HG02870 (cell line): Measurements from ENCODE around the gene SNED1.

Source experiments
- ATAC-seq: cut with Tn5 transposase; IDR thresholded peaks from one replicate; pipeline ENCODE4 v1.9.1; 2021; ENCODE audit warnings: mild to moderate bottlenecking, moderate library complexity; ENCODE audit not compliant: unreplicated experiment

The SNED1 gene

DNA sequence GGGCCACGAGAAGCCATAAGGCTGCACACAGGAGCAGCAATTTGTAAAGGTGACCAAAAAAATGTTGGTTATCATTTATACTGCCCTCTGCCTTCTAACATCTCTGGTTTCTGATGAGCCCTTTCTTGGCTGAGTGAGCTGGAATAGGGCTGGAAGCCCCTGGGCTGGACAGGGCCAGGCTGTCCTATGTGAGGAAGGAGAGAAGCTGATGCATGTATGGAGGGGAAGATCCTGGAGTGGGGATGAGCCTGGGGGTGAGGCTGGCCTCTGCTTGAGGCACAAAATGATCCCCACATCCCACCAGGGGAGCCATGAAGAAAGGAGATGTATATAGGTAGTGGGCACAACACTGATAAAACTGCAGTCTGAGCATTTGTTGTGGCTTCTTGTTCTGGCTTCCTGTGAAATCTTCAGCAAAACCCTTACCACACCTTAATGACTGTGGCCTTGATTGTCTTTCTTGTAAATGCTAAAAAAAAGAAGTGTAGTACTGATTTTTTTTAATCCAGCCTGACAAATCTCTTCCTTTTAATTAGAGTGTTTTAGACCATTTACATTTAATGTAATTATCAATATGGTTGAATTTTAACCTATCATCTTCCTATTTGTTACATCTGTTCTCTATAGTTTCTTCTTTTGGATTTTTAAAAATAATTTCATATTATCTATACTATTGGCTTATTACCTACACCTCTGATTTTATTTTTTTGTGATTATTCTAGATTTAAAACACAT, 5.6 kb downstream of the SNED1 start:
- ATAC-seq, result no peak

DNA sequence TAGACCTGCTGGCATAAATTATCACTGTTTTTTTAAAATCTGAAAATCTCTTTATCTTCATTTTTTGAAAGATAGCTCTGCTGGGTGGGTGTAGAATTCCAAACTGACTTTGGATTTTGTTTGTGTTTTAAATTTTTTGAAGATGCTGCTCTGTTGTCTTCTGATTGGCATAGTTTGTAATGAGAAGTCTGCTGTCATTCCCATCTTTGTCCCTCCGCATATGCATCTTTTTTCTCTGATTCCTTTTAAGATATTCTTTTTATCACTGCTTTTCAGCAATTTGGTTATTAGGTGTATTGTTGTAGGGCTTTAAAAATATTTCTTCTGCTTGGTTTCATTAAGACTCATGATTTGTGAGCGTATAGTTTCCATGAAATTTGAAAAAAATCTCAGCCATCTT, 7.2 kb downstream of the SNED1 start:
- no peak for ATAC-seq

DNA sequence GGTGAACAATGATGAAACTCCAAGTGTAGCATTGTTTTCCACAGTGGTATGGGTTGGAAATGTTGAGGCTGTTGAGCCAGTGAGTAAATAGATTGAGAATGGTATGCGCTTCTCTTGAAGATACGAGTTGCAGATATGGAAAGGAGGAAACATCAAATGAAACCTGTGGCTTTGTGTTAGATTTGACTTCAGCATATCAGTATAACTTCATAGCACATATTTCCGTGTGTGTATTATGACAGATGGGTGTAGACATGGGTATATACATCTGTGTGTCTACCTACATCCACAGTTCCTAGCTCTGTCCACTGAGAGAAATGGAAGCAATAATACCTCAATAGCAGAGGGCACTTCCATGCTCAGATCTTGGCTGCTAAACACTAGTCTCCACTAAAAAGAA, 8.0 kb downstream of the SNED1 start:
- ATAC-seq, result no peak

DNA sequence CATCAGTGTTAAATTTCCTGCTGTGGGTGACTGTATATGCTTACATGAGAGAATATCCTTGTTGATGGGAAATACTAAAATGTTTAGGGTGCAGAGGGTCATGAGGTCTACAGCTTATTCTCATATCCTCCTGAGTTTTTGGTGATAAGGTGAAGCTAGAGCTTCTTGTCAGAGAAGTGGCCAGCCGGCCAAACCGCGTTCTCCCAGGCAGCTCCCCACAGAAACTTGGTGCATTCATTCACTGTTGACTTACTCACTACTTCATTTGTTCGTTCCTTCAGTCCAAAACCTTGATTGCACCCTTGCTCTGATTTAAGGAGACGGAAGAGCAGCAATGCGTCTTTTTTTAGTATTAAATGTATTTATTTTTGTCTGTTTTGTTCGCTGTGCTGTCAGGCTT, 8.7 kb downstream of the SNED1 start:
- ATAC-seq, result no peak

DNA sequence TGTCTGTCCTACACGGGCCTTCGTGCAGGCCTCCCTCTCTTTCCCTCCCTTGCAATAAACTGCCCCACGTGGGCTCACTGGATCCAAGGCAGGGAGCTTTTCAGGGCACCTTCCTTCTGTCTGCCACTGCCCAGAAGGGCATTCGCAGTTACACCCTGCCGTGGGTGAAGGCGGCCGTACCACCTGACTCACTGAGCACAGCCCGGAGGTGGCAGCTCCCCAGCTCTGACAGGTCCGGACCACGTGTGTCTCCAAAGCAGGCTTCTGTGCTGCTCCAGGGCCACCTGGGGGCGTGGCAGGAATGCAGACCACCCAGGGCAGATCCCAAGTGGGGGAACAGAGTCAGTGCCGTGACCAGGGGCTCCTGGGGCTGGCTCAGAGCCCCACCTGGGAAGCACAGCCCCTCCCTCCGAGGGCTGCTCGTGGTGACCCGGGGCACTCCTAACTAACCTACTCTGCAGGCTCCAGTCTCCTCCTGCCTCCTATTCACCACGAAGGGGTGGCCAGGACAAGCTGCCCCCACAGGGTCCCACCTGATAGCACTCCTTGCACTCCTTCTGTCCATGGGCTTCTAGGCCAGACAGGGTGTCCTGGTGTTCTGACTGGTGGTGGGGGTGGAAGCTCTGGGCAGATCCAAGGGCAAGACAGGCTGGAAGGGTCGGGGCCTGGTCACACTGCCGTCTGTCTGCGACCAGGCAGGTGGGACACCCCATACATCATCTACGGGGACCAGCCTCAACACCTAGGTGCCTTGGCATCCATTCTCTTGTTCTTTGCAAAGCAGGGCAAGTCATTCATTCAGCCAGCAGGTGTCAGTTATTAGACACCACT, 9.7 kb downstream of the SNED1 start:
- ATAC-seq, result no peak

DNA sequence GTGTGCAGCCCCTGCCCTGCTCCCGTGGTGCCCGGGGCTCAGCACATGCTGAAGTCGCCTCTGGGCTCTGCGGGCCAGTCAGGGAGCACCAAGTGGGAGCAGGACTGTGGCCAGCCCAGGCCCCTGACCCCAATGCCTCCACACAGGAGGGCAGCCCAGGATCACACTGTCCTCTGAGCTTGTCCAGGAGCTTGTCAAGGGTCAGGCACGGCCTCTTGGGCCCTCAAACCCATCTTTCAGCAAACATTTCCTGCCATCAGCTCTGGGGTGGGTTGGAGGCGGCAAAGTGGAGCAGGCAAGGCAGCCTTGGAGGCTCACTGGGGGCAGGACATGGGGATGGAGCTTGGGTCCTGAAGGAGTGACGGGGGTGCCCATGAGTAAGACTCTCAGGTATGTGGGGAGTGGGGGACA, 10.3 kb downstream of the SNED1 start:
- ATAC-seq, result no peak

DNA sequence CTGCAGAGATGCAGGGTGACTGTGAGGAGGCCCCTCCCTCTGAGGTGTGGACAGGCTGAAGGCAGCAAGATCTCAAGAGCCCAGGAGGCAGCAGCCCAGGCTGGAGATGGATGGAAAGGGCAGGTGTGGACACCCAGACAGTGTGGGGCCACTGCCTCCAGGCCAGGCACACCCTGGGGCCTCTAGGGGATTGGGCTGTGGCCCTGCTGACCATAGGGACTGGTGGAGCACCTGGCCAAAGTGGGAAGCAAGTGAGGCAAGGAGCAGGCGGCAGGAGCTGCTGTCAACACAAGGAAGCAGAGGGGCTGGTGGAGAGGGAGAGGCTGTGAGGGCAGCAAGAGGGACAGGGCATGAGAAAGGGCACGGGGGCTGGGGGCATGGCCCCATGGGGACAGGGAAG, 10.8 kb downstream of the SNED1 start:
- no peak for ATAC-seq

DNA sequence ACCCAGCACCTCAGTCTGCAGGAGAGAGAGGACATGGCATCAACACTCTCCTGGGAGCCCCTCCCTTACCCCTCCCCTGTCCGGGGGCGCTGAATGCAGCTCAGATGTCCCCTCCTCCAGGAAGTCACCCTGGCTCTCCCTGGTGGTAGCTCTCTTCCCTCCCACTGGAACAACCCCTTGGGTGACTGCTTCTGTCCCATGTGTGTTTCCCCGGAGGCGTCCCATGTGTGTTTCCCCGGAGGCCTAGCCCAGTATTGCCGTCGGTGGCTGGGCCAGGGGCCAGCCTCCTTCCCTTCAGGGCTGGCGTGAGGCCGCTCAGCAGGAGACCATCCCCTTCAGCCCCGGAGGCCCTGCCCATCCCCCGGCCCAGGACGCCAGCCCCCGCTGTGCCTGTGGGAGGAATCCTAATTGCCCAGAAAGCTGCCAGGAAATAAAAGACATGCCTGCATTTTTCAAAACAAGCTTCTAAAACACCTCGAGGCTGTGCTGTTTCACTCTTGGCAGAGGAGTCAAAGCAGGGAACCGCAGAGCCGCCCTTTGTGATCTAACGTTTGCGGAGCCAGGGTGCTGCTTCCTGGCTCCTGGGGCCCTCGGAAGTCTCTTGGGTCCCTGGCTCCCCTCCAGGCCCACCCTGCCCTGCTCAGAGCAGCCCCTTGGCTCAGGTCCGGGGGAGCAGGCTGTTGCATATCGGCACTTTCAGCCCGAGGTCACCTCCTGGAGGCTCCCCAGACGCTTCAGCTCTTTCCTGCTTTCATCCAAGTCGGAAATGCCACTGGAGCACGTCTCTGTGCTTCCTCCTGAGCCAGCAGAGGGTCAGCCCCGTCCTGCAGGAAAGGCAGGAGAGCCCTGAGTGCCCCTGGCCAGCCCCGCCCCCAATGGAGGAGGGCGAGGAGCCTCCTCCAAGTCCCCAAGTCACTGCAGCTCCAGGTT, 11.4 kb downstream of the SNED1 start:
- ATAC-seq, result no peak

DNA sequence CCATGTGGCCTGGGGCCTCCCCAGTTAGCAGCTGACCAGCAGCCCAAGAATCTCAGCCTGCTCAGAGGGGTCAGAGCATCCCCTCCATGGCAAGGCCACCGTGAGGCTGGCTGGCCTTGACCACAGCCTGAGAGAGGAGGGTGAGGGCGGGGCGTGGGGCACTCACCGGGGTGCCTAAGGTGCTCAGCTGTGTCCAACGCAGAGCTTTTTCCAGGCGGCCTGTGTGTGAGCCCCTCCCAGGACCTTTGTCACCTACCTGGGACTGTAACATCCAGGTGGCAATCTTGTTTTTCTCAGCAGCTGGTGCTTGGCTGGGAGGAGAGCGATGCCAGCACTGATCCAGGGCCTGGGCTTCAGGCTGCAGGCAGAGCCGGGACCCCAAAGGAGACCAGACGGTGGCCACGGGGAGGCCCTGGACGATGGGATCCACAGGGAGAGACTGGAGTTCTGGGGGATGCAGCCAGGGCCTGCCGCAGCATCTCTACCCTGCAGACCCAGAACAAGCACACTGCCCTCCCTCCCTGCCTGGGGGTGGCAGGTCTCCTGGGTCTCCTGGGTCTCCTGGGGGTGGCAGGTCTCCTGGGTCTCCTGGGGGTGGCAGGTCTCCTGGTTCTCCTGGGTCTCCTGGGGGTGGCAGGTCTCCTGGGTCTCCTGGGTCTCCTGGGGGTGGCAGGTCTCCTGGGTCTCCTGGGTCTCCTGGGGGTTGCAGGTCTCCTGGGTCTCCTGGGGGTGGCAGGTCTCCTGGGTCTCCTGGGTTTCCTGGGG, 12.3 kb downstream of the SNED1 start:
- ATAC-seq, result no peak

DNA sequence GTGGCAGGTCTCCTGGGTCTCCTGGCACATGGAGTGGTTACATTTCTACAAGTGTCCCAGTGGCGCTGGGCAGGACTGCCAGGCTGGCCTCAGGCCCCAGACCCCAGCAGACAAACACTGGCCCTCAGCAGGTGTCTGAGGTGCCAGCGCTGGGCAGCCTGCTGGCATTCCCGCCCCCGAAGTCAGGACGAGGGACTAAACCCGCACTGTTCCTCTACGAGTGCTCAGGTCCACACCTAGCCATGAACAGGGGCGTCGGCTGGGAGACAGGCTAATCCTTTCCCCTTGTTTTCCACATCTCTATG, 12.8 kb downstream of the SNED1 start:
- no peak for ATAC-seq

DNA sequence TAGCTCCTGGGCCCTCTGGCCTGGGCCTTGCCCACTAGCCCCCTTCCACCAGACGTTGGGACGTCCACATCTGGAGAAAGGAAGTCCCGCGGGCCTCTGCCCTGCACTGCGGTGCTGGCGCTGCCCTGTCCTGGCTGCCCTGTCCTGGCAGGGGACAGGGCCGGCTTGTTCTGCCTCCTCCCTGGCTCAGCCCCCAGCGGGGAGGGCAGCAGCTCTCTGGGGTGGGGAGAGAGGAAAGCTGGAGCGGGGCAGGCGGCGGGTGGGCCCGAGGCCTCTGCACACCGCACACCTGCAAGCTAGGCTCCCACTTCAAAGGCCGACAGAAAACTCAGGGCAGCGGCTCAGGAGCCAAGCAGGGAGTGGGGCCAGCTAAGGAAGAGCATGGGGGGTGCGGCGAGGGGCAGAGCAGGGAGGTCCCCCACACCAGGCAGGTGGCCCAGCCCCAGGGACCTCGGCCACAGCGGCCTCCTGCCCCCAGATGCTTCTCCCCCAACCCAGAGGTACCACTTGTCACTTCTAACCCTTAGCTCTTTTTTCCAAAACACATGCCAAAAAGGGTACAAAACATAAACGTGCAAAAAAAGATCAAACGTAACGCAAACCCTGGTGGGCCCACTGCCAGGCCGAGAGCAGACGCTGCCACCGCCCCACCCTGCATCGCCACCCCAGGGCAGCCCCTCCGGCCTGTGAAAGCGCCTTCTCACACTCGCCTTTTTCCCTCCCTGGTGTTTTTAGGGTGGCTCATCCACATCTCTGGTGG, 13.5 kb downstream of the SNED1 start:
- no peak for ATAC-seq

DNA sequence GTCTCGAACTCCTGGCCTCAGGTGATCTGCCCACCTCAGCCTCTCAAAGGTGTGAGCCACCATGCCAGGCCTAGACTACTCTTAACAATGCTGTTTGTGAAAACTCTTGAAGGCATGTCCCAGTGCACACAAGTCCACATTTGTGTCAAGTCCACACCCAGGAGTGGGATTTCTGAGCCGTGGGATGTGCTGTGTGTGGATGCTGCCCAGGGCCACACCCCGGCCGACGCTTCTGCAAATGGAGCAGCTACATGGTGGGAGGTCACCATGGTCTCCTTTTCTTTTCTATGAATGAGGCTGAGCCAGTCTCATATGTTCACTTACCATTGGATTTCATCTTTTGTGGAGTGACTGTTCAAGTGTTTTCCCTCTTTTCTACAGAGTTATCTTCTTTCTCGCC, 15.8 kb downstream of the SNED1 start:
- no peak for ATAC-seq

DNA sequence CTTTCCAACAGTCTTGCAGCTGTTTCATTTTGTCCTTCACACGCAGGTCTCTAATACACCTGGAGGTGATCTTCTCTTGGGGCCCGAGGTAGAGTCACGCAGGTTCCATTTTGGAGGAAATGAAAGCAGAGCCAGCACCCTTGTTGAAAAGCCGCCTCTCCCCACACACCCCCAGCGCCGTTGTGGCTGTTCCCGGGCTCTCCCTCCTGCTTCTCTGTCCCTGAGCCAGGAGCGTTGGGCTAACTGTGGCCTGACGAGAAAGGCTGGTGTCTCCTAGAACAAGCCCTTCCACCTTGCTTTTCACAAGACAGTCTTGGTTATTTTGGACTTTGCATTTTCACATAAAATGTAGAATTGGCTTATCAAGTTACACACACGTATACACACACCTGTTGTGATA, 16.3 kb downstream of the SNED1 start:
- ATAC-seq, result no peak

DNA sequence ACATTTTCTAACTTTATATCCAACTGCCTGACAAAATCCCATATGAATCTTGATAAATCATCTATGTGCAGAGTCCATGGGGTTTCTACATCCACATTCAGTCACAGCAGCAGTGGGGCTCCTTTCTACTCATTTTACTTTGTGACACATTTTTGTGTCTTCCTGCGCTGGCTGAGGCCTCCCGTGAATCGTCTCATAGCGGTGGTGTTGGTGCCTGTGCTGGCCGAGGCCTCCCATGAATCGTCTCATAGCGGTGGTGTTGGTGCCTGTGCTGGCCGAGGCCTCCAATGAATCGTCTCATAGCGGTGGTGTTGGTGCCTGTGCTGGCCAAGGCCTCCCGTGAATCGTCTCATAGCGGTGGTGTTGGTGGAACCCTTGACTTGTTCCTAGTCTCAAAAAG, 17.0 kb downstream of the SNED1 start:
- no peak for ATAC-seq

DNA sequence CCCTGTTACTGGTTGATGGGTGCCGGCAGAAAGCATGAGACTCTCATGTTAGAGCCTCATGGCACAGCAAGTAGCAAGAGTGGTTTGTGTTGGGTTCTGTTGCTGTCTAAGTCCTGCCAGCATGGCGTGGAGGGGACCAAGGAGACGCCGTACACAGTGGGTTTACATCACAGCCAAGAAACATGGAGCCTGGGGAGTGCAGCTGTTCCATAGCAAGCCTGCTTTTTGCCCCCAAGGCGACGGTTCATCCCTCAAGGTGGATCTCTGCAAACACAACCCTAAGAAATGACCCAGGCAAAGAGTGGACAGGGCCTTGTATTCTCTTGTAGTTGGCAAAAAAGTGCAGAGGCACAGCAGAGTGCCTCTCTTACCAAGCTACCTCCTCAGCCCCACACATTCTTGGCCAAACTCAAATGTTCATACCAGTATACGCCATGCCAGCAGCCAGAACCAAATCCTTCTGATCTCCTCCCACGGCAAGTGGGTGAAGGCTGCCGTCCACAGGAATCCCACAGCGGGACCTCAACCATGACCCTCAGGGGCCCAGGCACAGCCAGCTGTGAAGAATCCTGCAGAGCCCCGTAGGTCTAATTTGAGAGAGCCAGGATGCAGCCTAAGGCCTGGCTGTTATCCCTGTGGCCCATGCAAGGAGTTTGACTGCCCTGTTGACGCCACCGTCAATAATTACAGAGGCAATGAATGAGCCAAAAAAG, 19.0 kb downstream of the SNED1 start:
- ATAC-seq, result no peak

DNA sequence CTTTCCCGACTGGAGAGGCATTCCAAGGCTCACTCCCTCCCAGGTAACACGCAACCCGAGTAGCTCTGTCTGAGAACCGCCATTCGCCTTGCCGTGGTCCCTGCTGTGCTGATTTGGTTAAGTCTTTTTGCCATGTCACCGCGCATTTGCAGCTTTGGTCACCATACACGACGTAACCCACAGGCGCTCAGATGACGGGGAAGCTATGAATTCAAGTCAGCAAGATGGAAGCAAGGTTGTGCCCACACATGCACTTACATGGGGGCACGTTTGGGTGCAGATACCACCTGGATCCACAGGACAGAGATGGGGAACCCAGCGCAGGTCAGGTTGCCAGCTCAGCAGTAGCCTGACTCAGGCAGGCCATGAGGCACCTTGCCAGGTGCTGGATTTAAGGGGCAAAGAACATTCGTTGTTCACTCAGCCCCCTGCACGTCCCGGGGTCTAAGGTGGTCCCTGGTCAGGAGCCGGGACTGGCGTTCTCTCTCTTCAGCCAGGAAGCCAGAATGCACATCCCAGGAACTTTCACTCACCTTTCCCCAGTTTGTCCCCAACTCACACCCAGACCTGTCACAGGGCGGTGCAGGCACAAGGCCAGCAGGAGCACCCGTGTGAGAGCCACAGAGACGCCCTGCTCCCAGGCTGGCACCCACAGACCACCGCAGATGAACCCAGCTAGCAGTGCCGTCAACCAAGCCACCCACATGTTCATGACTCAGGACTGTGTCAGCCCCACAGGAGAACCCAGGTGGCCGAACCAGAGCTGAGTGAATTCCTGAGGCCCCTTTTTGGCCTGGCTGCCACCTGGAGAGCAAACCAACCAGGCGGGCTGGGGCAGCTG, 19.9 kb downstream of the SNED1 start:
- ATAC-seq, result no peak

DNA sequence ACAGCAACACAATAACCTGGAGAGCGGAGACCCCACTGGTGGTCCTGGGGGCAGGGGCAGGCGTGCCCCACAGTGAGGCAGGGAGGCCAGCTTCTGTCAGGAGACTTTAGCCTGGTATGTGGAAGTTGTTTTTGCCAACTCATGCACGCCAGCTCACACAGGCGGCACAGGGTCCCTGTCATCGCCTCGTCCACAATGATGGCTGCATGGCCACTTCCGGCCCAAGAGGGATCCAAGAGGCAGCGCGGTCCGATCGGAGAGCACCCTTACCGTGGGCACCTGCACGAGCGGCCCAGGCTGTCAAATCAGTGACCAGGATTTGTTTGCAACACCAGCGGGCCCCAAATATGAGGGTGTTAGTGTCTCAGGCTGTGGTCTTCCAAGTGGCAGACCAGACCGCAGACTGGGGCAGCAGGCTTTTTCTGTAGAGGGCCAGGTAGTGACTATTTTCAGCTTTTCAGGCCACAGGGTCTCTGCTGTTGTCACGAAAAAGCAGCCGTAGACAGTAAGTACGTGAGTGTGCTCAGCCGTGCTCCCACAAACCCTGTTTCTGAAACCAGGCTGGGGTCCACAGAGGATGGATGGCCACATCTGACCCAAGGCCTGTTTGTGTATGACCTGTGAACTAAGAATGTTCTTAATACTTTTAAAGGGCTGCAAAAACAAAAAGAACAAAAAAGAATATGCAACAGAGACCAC, 21.2 kb downstream of the SNED1 start:
- ATAC-seq, result no peak

DNA sequence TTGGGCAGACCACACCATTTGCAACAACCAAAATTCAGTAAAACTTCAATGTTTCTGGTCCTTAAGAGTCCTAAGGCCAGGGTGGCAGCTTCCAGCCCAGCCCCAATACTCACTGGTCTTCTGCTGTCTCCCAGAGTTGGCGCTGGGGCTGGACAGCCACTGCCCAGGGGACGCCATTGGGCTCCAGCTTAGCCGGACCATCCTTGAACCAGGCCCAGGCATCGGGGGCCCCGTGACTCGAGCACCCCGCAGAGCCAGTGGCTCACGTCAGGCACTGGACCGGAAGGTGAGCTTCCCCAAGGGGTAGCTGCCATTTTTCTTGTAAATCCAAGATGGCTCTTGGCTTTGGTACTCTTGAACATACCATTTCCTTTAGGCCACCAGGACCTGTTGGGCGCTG, 21.8 kb downstream of the SNED1 start:
- no peak for ATAC-seq
